Small intestine (tissue), 4 donors: ENCODE results near the gene PEX10. TPM values are rescaled to one million over a fixed set of nuclear protein-coding genes. Genes with fewer than 3 reads are reported as not detected.

Source experiments
- polyA plus RNA-seq, 4 donors: library from polyadenylated mRNA; stranded (reverse) in 3 of 4; unstranded in 1 of 4; fragments of 200-250 nt in 3 of 4; fragments of 120-200 nt in 1 of 4; gene quantifications; one replicate each; pipeline versions ENCODE4 v1.2.1 to v1.2.3, GENCODE V29; 2013
- donor health status: healthy with polysubstance abuse.
- donor health status: Bipolar disorder and iron deficiency.
- donor health status: healthy.

The PEX10 gene
- polyA plus RNA-seq, 4 donors = 11.9 to 22.4 (median 16.9) TPM

Other genes starting within 250 kb of the PEX10 start
- 10 to 100 TPM; 20.6 to 52.3 (median 45.4) TPM for gene FAAP20, start 217.8 kb downstream of the PEX10 start, polyA plus RNA-seq
- gene SKI, start 184.2 kb downstream of the PEX10 start, polyA plus RNA-seq = 10 to 100 TPM in 2 of 4 donors, 1 to 10 TPM in 2; 4.2 to 45.1 (median 11.6) TPM
- 10 to 100 TPM in 1 of 4 donors, 1 to 10 TPM in 3; 1.1 to 10.6 (median 2.8) TPM for gene MORN1, start 21.0 kb downstream of the PEX10 start, polyA plus RNA-seq
- 100 to 1,000 TPM in 2 of 4 donors, 10 to 100 TPM in 2; 70.0 to 140 (median 88.7) TPM for gene RER1, start 20.7 kb downstream of the PEX10 start, polyA plus RNA-seq
- 1 to 10 TPM in 3 of 4 donors, under 1 TPM in 1; 0.22 to 7.1 (median 1.1) TPM for gene PLCH2, start 63.7 kb upstream of the PEX10 start, polyA plus RNA-seq
- 10 to 100 TPM; 14.8 to 21.7 (median 18.8) TPM for gene PANK4, start 114.0 kb upstream of the PEX10 start, polyA plus RNA-seq
- gene HES5, start 117.7 kb upstream of the PEX10 start, polyA plus RNA-seq = under 1 TPM in 2 of 4 donors, not detected in 2; 0.19 to 0.30 TPM
- 100 to 1,000 TPM; 164 to 398 (median 326) TPM for gene TNFRSF14, start 143.8 kb upstream of the PEX10 start, polyA plus RNA-seq
- gene PRXL2B, start 174.2 kb upstream of the PEX10 start, polyA plus RNA-seq = 100 to 1,000 TPM in 1 of 4 donors, 10 to 100 TPM in 3; 28.9 to 126 (median 47.2) TPM
- gene MMEL1, start 220.5 kb upstream of the PEX10 start, polyA plus RNA-seq = 10 to 100 TPM in 3 of 4 donors, 1 to 10 TPM in 1; 7.6 to 35.4 (median 22.7) TPM